PC-9 (cell line): ENCODE measurements around the gene ARID5A. TPM values are rescaled to one million over a fixed set of nuclear protein-coding genes. Genes with fewer than 3 reads are reported as not detected.

Experiments
- BruUV-seq: library from RNA; stranded (reverse); fragments of 400-500 nt; replicated peaks from 2 replicates; lab custom pipeline; 2021; lab: Mats Ljungman, UMichigan
- CTCF ChIA-PET: fragments of 300-600 bp; sonication (Branson Sonifier 250); formaldehyde crosslinking; loops from one replicate; lab custom pipeline; 2022; ENCODE audit warnings: antibody characterized with exemption; lab: Charles Lee
- POLR2A ChIA-PET: fragments of 300-600 bp; sonication (Branson Sonifier 250); formaldehyde crosslinking; loops from one replicate; lab custom pipeline; 2022; ENCODE audit warnings: antibody characterized with exemption; ENCODE audit not compliant: unreplicated experiment; lab: Charles Lee
- DNase-seq, 2 experiments: peaks; one replicate each; pipeline versions ENCODE4 v3.0.0 to v3.0.0-alpha.2; 2015 to 2022; ENCODE audit warnings: mixed read lengths in 1 of 2
- H2AFZ ChIP-seq: fragments of 200-600 bp; sonication (generic); 2 replicates; pipeline ENCODE4 v1.8.1; 2017; ENCODE audit warnings: antibody characterized with exemption
- H3F3A ChIP-seq: fragments of 200-600 bp; sonication (generic); 2 replicates; pipeline ENCODE4 v1.8.1; 2017; ENCODE audit warnings: antibody characterized with exemption, mild to moderate bottlenecking, low read depth; ENCODE audit not compliant: insufficient read depth
- H3K27ac ChIP-seq: fragments of 200-600 bp; sonication (generic); 2 replicates; pipeline ENCODE4 v1.6.1; 2016; ENCODE audit warnings: mixed run types
- H3K27me3 ChIP-seq: fragments of 200-600 bp; sonication (generic); 2 replicates; pipeline ENCODE4 v1.6.1; 2016; ENCODE audit warnings: low read depth, mixed run types; ENCODE audit not compliant: insufficient read depth
- H3K36me3 ChIP-seq: fragments of 200-600 bp; sonication (generic); 2 replicates; pipeline ENCODE4 v1.6.1; 2016; ENCODE audit warnings: low read depth, mixed run types
- H3K4me1 ChIP-seq: fragments of 200-600 bp; sonication (generic); replicated peaks from 2 replicates; pipeline ENCODE4 v1.6.1; 2016; ENCODE audit warnings: mixed run types; ENCODE audit not compliant: insufficient read depth
- H3K4me2 ChIP-seq: fragments of 200-600 bp; sonication (generic); 2 replicates; pipeline ENCODE4 v1.6.1; 2017; ENCODE audit warnings: mixed run types
- H3K4me3 ChIP-seq: fragments of 200-600 bp; sonication (generic); 2 replicates; pipeline ENCODE4 v1.6.1; 2016; ENCODE audit warnings: mixed run types
- H3K79me2 ChIP-seq: fragments of 200-600 bp; sonication (generic); 2 replicates; pipeline ENCODE4 v1.6.1; 2017; ENCODE audit warnings: low read depth, mixed run types
- H3K9me2 ChIP-seq: fragments of 200-600 bp; sonication (generic); 2 replicates; pipeline ENCODE4 v1.8.1; 2017; ENCODE audit warnings: mild to moderate bottlenecking; ENCODE audit not compliant: insufficient read depth
- H3K9me3 ChIP-seq: fragments of 200-600 bp; sonication (generic); 2 replicates; pipeline ENCODE4 v1.8.1; 2016; ENCODE audit warnings: low read depth; ENCODE audit not compliant: insufficient read depth
- H4K20me1 ChIP-seq: fragments of 200-600 bp; sonication (generic); 2 replicates; pipeline ENCODE4 v1.8.1; 2017; ENCODE audit not compliant: insufficient read depth
- CTCF ChIP-seq: fragments of 200-600 bp; sonication (generic); conservative IDR thresholded peaks from 2 replicates; pipeline ENCODE4 v1.6.1; 2017; ENCODE audit warnings: mixed run types, antibody characterized with exemption, mild to moderate bottlenecking, moderate library complexity
- EZH2 ChIP-seq: fragments of 200-600 bp; sonication (generic); IDR thresholded peaks from 2 replicates; pipeline ENCODE4 v1.8.0; 2017; ENCODE audit warnings: antibody characterized with exemption, low read depth
- intact Hi-C: fragments of 100-400 bp; cut with micrococcal nuclease; formaldehyde crosslinking; loops from one replicate; pipeline ENCODE4 v1.10.0; 2022; ENCODE audit not compliant: unreplicated experiment
- total RNA-seq: library from RNA; stranded (reverse); gene quantifications from 2 replicates; pipeline ENCODE4 v1.2.3, GENCODE V29; 2021

Gene ARID5A
- total RNA-seq, 1 experiment from 2014 or later, result 6.0 TPM

- BruUV-seq, result no TSS peak
- no peak overlapping the region for H2AFZ ChIP-seq
- no peaks in the 10 kb centered on the region for H3K36me3 ChIP-seq
- no peaks in the 10 kb centered on the region for H4K20me1 ChIP-seq
- intact Hi-C loops, result no loop called here
- ChIA-PET POLR2A (interaction anchor here (0.6 kb wide), 1 partner anchor 95 kb away, joined by 3 read pairs; no protein-coding TSS in a partner anchor), CTCF (interaction anchor here (0.6 kb wide), 1 partner anchor 382 kb away, joined by 16 read pairs; no protein-coding TSS in a partner anchor)
- peaks cover 8% of the 10 kb centered on the region; the same call in 1 of the 2 replicates for H3K9me3 ChIP-seq
- peaks cover 15% of the 10 kb centered on the region; the same call in 1 of the 2 replicates for H3K27me3 ChIP-seq
- no peaks in the 10 kb centered on the region for H3F3A ChIP-seq
- no peak overlapping the region for H3K4me3 ChIP-seq
- DNase-seq, result no peak
- no peak overlapping the region for H3K4me2 ChIP-seq
- no peak overlapping the region for H3K27ac ChIP-seq
- no peaks in the 10 kb centered on the region for H3K9me2 ChIP-seq
- TF ChIP-seq EZH2 (no peak), CTCF (no peak)
- H3K4me1 ChIP-seq, result no peaks in the 10 kb centered on the region
- no peaks in the 10 kb centered on the region for H3K79me2 ChIP-seq
Measured at GRCh38 chr2:96520231-96520630, 16.3 kb upstream of the ARID5A start.

GRCh38 chr2:96520697-96521096 lies 15.9 kb upstream of the ARID5A start:
- Histone ChIP-seq H3K79me2 (no peaks in the 10 kb centered on the region), H3K4me1 (no peaks in the 10 kb centered on the region), H3K4me3 (no peak overlapping the region), H2AFZ (no peak overlapping the region), H4K20me1 (no peaks in the 10 kb centered on the region), H3K4me2 (no peak overlapping the region), H3K36me3 (no peaks in the 10 kb centered on the region), H3K27me3 (peaks cover 20% of the 10 kb centered on the region; the same call in 1 of the 2 replicates), H3K9me2 (no peaks in the 10 kb centered on the region), H3F3A (no peaks in the 10 kb centered on the region), H3K9me3 (peaks cover 8% of the 10 kb centered on the region; the same call in 1 of the 2 replicates), H3K27ac (no peak overlapping the region)
- TF ChIP-seq EZH2, result no peak
- no peak for TF ChIP-seq CTCF
- no peak for DNase-seq
- intact Hi-C loops, result no loop called here
- CTCF ChIA-PET, result no interaction called here
- POLR2A ChIA-PET, result no interaction called here
- BruUV-seq, result no TSS peak

- TF ChIP-seq EZH2, result no peak
- TF ChIP-seq CTCF, result no peak
- no peak for DNase-seq
- Histone ChIP-seq H3K9me3 (peaks cover 8% of the 10 kb centered on the region; the same call in 1 of the 2 replicates), H3K27ac (no peak overlapping the region), H3K9me2 (no peaks in the 10 kb centered on the region), H4K20me1 (no peaks in the 10 kb centered on the region), H3K4me1 (no peaks in the 10 kb centered on the region), H3F3A (no peaks in the 10 kb centered on the region), H3K36me3 (no peaks in the 10 kb centered on the region), H3K4me2 (no peak overlapping the region), H2AFZ (no peak overlapping the region), H3K27me3 (peaks cover 25% of the 10 kb centered on the region; the same call in 1 of the 2 replicates), H3K4me3 (no peak overlapping the region), H3K79me2 (no peaks in the 10 kb centered on the region)
- CTCF ChIA-PET, result no interaction called here
- no TSS peak for BruUV-seq
- POLR2A ChIA-PET, result interaction anchor here (0.6 kb wide), 1 partner anchor 295 kb away, joined by 3 read pairs; the partner anchor contains the start of gene CNNM3
- intact Hi-C loops, result no loop called here
Measured at GRCh38 chr2:96521219-96521618, 15.3 kb upstream of the ARID5A start.
